Measurements from ENCODE around the gene PTPN11. TPM values are rescaled to one million over a fixed set of nuclear protein-coding genes. Genes with fewer than 3 reads are reported as not detected.

PTPN11 gene
- total and polyA plus RNA-seq, 2 donors (not counting 3 experiments of a cell fraction or from before 2014, with no cell fraction given): 36.5 to 107 TPM

GRCh38 chr12:112557951-112558630 lies 139.3 kb downstream of the PTPN11 start:
- ChIA-PET POLR2A (no interaction called here), CTCF (no interaction called here)
- FAIRE-seq: no peak

More at GRCh38 chr12:112557951-112558630, 139.3 kb downstream of the PTPN11 start:
- BruUV-seq (replicated peaks): no TSS peak
- intact Hi-C loops (cut with micrococcal nuclease): no loop called here
- Histone ChIP-seq H3K9me3 (replicated peaks; ENCODE audit: control insufficient read depth, insufficient read depth, low read length) (no peaks in the 10 kb centered on the region), H3K9me1 (replicated peaks; ENCODE audit: control insufficient read depth, extremely low read depth, insufficient read depth, low read length) (no peaks in the 10 kb centered on the region), H2AFZ (ENCODE audit: low read depth, low read length) (no peak overlapping the region), H3K27ac (ENCODE audit: insufficient read depth, low read depth, low read length) (no peak overlapping the region), H3K4me3 (replicated peaks in 1 of 3; ENCODE audit: insufficient read depth in 1 of 3, low read depth in 1 of 3, low read length in 3 of 3) (no peak overlapping the region), H3K9ac (replicated peaks; ENCODE audit: extremely low read depth, insufficient read depth, low read length) (no peak overlapping the region), H3K27me3 (ENCODE audit: control insufficient read depth in 2 of 2, insufficient read depth in 2 of 2, low read length in 2 of 2) (no peaks in the 10 kb centered on the region), H3K36me3 (ENCODE audit: control insufficient read depth in 2 of 2, extremely low read depth in 1 of 2, insufficient read depth in 2 of 2, low read length in 2 of 2) (no peaks in the 10 kb centered on the region), H3K4me2 (ENCODE audit: insufficient read depth, low read length) (no peak overlapping the region), H3K4me1 (ENCODE audit: control insufficient read depth, extremely low read depth, insufficient read depth, low read length) (no peaks in the 10 kb centered on the region), H3K79me2 (ENCODE audit: control insufficient read depth, insufficient read depth, low read length) (no peaks in the 10 kb centered on the region), H4K20me1 (replicated peaks; ENCODE audit: control insufficient read depth, extremely low read depth, insufficient read depth, low read length) (no peaks in the 10 kb centered on the region)
- no peak for DNase-seq (ENCODE audit: low read depth, low spot score)
- TF ChIP-seq FOS (IDR thresholded peaks at IDR 0.05; ENCODE audit: borderline replicate concordance, insufficient read depth, low read length): no peak
- no peak for TF ChIP-seq EZH2 (IDR thresholded peaks at IDR 0.05; ENCODE audit: borderline replicate concordance, low read depth, low read length, severe bottlenecking)
- TF ChIP-seq GATA2 (IDR thresholded peaks at IDR 0.05; ENCODE audit: insufficient read depth, insufficient read length, low read depth, low read length): no peak
- no peak for TF ChIP-seq CTCF (IDR thresholded peaks at IDR 0.05; ENCODE audit: extremely low read depth in 1 of 2, insufficient read depth in 1 of 2, low read depth in 1 of 2, low read length in 2 of 2)
- TF ChIP-seq MAX (IDR thresholded peaks at IDR 0.05; ENCODE audit: insufficient read depth, insufficient read length): no peak
- TF ChIP-seq POLR2AphosphoS5 (IDR thresholded peaks at IDR 0.05; ENCODE audit: insufficient read depth, low read depth, low read length): no peak
- no peak for TF ChIP-seq MYC (IDR thresholded peaks at IDR 0.05; ENCODE audit: low read depth, low read length)
- TF ChIP-seq POLR2A (IDR thresholded peaks at IDR 0.05; ENCODE audit: low read depth, low read length): no peak
- TF ChIP-seq JUN (IDR thresholded peaks at IDR 0.05; ENCODE audit: borderline replicate concordance, insufficient read depth, insufficient read length, low read depth): no peak
- dilution Hi-C loops (cut with MboI; ENCODE audit: extremely low pct_ligation_motif_present, low sequenced_read_pairs): no loop called here

Other genes with a start within 250 kb of the PTPN11 start
- 38.8 and 47.7 TPM in 2 replicates for gene HECTD4, start 36.5 kb upstream of the PTPN11 start, total RNA-seq
- 9.7 and 11.1 TPM in 2 replicates for gene HECTD4, start 36.5 kb upstream of the PTPN11 start, polyA plus RNA-seq
- 1,359 and 1,385 TPM in 2 replicates for gene RPL6, start 9.3 kb upstream of the PTPN11 start, total RNA-seq
- 773 and 998 TPM in 2 replicates for gene RPL6, start 9.3 kb upstream of the PTPN11 start, polyA plus RNA-seq